Neural crest cell (in vitro differentiated cells): ENCODE data around the gene LRRC49. TPM values are rescaled to one million over a fixed set of nuclear protein-coding genes. Genes with fewer than 3 reads are reported as not detected.
"Not testable (repeated sequence)": the region's sequence is repeated elsewhere in the genome, so short reads cannot be mapped to it uniquely, and the experiment has no call there.

Experiments
- DNase-seq: peaks from one replicate; pipeline ENCODE4 v3.0.0; 2021; ENCODE audit warnings: low read depth, mixed read lengths, low spot score
- H3K27ac Mint-ChIP-seq: one replicate; pipeline ENCODE4 v1.8.0; 2021; ENCODE audit warnings: mild to moderate bottlenecking, mixed read lengths; ENCODE audit not compliant: unreplicated experiment
- H3K27me3 Mint-ChIP-seq: 2 replicates; pipeline ENCODE4 v1.8.0; 2021; ENCODE audit warnings: low read depth, mild to moderate bottlenecking, mixed read lengths
- H3K36me3 Mint-ChIP-seq: 2 replicates; pipeline ENCODE4 v1.8.0; 2021; ENCODE audit warnings: low read depth, mild to moderate bottlenecking, mixed read lengths
- H3K4me1 Mint-ChIP-seq: 2 replicates; pipeline ENCODE4 v1.8.0; 2021; ENCODE audit warnings: mixed read lengths
- H3K4me3 Mint-ChIP-seq: one replicate; pipeline ENCODE4 v1.8.0; 2021; ENCODE audit warnings: mild to moderate bottlenecking, mixed read lengths
- H3K9me3 Mint-ChIP-seq: 2 replicates; pipeline ENCODE4 v1.8.0; 2021; ENCODE audit warnings: mixed read lengths
- total RNA-seq: library from RNA; stranded (reverse); gene quantifications from 2 replicates; pipeline ENCODE4 v1.2.1, GENCODE V29; 2021
- TF ChIP-seq, protein P1 (sequence below): fragments of 200-600 bp; sonication (generic); conservative IDR thresholded peaks from 2 replicates; pipeline ENCODE4 v1.5.0; 2021; ENCODE audit warnings: antibody characterized with exemption, mild to moderate bottlenecking

LRRC49 gene
- total RNA-seq, 1 donor from 2014 or later, result 20.9 TPM

DNA sequence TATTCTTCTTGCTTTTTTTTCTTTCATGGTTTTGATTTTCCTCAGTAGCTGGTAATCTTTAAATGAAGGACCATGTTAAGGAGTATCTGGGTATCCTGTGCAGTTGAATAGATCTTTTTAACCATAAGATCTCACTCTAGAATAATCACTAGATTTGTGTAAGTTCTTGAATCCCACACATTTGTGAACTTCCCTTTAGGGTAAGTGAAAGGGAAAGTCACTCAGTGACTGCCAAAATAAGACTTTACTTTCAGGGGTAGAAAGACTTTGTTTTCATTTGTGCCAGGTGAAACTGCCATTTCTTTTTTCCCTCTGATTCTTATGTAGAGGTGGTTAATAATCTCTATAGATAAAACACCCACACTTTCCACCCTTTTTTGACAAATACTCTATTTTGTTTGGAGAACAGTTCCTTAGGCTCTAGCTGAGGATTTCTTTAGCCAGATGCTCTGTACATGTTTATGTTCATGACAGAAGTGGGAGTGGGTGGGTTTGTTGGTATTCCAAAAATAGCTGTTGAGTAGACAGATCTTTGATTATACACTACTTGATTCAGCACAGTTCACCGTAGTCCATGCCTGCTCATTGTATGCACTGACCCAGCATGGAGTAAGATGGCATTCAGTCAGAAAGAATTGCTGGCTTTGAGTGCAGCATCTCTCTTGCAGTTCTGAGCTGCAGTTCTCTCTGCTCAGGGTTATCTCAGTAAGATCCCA lies 28.5 kb downstream of the LRRC49 start:
- Mint-ChIP-seq H3K27ac (no peak overlapping the region), H3K4me3 (no peak overlapping the region), H3K27me3 (no peaks in the 10 kb centered on the region), H3K4me1 (no peaks in the 10 kb centered on the region), H3K9me3 (peaks cover 5% of the 10 kb centered on the region), H3K36me3 (peaks cover 5% of the 10 kb centered on the region)
- TF ChIP-seq, protein P1, sequence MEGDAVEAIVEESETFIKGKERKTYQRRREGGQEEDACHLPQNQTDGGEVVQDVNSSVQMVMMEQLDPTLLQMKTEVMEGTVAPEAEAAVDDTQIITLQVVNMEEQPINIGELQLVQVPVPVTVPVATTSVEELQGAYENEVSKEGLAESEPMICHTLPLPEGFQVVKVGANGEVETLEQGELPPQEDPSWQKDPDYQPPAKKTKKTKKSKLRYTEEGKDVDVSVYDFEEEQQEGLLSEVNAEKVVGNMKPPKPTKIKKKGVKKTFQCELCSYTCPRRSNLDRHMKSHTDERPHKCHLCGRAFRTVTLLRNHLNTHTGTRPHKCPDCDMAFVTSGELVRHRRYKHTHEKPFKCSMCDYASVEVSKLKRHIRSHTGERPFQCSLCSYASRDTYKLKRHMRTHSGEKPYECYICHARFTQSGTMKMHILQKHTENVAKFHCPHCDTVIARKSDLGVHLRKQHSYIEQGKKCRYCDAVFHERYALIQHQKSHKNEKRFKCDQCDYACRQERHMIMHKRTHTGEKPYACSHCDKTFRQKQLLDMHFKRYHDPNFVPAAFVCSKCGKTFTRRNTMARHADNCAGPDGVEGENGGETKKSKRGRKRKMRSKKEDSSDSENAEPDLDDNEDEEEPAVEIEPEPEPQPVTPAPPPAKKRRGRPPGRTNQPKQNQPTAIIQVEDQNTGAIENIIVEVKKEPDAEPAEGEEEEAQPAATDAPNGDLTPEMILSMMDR, result no peak
- DNase-seq, result no peak

DNA sequence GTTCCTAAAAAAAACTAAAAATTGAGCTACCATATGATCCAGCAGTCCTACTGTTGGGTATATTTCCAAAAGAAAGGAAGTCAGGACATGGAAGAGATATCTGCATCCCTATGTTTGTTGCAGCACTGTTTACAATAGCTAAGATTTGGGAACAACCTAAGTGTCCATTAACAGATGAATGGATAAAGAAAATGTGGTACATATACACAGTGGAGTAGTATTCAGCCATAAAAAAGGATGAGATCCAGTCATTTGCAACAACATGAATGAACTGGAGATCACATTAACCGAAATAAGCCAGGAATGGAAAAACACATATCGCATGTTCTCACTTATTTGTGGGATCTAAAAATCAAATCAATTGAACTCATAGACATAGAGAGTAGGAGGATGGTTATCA lies 29.5 kb downstream of the LRRC49 start:
- Mint-ChIP-seq H3K36me3 (peaks cover 5% of the 10 kb centered on the region), H3K27me3 (no peaks in the 10 kb centered on the region), H3K4me1 (no peaks in the 10 kb centered on the region), H3K27ac (no peak overlapping the region), H3K4me3 (no peak overlapping the region), H3K9me3 (peaks cover 5% of the 10 kb centered on the region)
- no peak for DNase-seq
- TF ChIP-seq, protein P1, result no peak

DNA sequence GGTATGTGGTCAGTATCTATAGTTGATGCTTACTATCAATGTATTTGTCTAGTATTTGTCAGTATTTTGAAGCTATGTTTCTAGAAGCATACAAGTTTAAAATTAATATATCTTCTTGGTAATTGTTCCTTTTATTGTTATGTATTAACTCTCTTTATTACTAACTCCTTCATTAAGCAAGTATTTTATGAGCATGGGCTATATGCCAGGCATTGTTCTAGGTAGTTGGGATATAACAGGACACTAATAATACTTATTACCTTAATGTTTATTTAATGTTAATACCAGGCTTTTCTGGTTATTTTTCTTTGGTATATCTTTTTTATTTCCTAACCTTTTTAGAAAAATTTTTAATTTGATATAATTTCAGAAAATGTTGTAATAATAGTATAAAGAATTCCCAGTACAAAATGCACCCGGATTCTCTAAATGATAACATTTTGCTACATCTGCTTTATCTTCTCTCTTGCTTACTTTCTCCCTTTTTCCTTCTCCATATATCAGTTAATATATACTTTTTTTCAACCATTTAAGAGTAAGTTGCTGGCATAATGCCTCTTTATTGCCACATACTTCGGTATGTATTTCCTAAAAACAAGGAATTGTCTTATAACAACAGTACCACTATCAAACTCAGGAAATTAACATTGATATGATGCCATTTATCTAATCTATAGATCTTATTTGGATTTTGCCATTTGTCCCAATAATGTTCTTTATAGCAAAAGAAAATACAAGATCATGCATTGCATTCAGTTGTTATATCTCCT lies 30.9 kb downstream of the LRRC49 start:
- H3K9me3 Mint-ChIP-seq, result peaks cover 8% of the 10 kb centered on the region
- H3K27me3 Mint-ChIP-seq, result no peaks in the 10 kb centered on the region
- no peaks in the 10 kb centered on the region for H3K4me1 Mint-ChIP-seq
- peaks cover 8% of the 10 kb centered on the region for H3K36me3 Mint-ChIP-seq
- H3K27ac Mint-ChIP-seq, result no peak overlapping the region
- no peak for DNase-seq
- TF ChIP-seq, protein P1, result no peak
- H3K4me3 Mint-ChIP-seq, result no peak overlapping the region

DNA sequence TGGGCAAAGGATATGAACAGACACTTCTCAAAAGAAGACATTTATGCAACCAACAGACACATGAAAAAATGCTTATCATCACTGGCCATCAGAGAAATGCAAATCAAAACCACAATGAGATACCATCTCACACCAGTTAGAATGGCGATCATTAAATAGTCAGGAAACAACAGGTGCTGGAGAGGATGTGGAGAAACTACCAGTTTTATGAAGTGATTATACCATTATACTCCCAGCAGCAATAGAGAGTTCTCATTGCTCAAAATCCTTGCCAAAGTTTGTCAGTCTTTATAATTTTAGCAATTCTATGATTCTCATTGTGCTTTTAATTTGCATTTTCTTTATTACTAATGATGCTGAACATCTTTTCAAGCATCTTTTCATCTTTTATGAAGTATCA lies 34.3 kb downstream of the LRRC49 start:
- not testable (repeated sequence) for H3K27ac Mint-ChIP-seq, H3K27me3 Mint-ChIP-seq, DNase-seq, H3K9me3 Mint-ChIP-seq, H3K4me3 Mint-ChIP-seq, H3K4me1 Mint-ChIP-seq
- H3K36me3 Mint-ChIP-seq, result peaks cover 18% of the 10 kb centered on the region

GRCh38 chr15:70931821-70932220 lies 39.2 kb downstream of the LRRC49 start:
- TF ChIP-seq, protein P1, result no peak
- DNase-seq, result no peak
- Mint-ChIP-seq H3K9me3 (peaks cover 3% of the 10 kb centered on the region), H3K27me3 (no peaks in the 10 kb centered on the region), H3K27ac (no peak overlapping the region), H3K4me1 (no peaks in the 10 kb centered on the region), H3K4me3 (no peak overlapping the region), H3K36me3 (peaks cover 15% of the 10 kb centered on the region)

DNA sequence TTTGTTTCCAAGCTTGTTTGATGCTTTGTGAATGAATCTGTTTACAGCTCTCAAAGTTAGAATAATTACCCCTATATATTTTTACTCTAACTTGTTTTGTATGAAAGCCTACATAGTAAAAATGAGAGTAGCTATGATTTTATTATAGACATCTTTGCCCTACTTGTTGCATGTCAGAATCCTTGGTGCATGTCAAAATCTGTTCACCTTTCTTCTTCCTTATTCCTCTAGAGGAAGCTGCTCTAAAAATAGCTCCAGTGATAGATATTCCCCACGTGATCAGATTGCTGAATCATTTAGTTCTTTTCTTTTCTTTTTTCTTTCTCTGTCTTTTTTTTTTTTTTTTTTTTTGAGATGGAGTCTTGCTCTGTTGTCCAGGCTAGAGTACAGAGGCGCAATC lies 39.8 kb downstream of the LRRC49 start:
- H3K36me3 Mint-ChIP-seq, result peaks cover 15% of the 10 kb centered on the region
- peaks cover 3% of the 10 kb centered on the region for H3K9me3 Mint-ChIP-seq
- no peak overlapping the region for H3K27ac Mint-ChIP-seq
- H3K27me3 Mint-ChIP-seq, result no peaks in the 10 kb centered on the region
- no peaks in the 10 kb centered on the region for H3K4me1 Mint-ChIP-seq
- TF ChIP-seq, protein P1, result no peak
- no peak for DNase-seq
- no peak overlapping the region for H3K4me3 Mint-ChIP-seq
